Smooth muscle cell of the brain vasculature (primary cell): ENCODE results near the gene PPM1D.
"Not testable (repeated sequence)": the region's sequence is repeated elsewhere in the genome, so short reads cannot be mapped to it uniquely, and the experiment has no call there.

Experiments used
- DNase-seq: peaks from one replicate; pipeline ENCODE4 v3.0.0-alpha.2; 2012; ENCODE audit warnings: low read depth, low spot score

Gene PPM1D

DNA sequence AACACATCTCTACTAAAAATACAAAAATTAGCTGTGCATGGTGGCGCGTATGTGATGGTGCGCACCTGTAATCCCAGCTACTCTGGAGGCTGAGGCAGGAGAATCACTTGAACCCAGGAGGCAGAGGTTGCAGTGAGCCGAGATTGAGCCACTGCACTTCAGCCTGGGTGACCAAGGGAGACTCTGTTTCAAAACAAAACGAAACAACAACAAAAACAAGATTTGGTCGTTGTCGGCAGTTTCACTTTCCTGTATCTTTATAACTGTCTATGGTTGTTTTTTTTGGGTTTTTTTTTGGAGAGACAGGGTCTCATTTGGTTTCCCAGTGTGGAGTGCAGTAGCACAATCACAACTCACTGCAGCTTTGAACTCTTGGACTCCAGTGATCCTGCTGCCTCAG, 68.7 kb downstream of the PPM1D start:
- not testable (repeated sequence) for DNase-seq

- no peak for DNase-seq
Observed at GRCh38 chr17:60671482-60671881, 71.5 kb downstream of the PPM1D start.

DNA sequence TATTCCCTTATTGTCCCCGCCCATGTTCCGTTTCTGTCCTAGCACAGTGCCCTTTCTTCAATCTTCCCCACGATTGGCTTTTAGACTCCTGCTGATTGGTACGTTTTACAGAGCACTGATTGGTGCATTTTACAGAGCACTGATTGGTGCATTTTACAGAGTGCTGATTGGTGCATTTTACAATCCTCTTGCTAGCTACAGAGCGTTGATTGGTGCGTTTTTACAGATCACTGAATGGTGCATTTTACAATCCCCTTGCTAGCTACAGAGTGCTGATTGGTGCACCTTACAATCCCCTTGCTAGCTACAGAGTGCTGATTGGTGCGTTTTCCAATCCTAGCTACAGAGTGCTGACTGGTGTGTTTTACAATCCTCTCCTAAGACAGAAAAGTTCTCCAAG, 74.6 kb downstream of the PPM1D start:
- not testable (repeated sequence) for DNase-seq

GRCh38 chr17:60675997-60676396, 76.0 kb downstream of the PPM1D start:
- DNase-seq = no peak

- no peak for DNase-seq
Observed at GRCh38 chr17:60676758-60677307, 76.8 kb downstream of the PPM1D start.

DNA sequence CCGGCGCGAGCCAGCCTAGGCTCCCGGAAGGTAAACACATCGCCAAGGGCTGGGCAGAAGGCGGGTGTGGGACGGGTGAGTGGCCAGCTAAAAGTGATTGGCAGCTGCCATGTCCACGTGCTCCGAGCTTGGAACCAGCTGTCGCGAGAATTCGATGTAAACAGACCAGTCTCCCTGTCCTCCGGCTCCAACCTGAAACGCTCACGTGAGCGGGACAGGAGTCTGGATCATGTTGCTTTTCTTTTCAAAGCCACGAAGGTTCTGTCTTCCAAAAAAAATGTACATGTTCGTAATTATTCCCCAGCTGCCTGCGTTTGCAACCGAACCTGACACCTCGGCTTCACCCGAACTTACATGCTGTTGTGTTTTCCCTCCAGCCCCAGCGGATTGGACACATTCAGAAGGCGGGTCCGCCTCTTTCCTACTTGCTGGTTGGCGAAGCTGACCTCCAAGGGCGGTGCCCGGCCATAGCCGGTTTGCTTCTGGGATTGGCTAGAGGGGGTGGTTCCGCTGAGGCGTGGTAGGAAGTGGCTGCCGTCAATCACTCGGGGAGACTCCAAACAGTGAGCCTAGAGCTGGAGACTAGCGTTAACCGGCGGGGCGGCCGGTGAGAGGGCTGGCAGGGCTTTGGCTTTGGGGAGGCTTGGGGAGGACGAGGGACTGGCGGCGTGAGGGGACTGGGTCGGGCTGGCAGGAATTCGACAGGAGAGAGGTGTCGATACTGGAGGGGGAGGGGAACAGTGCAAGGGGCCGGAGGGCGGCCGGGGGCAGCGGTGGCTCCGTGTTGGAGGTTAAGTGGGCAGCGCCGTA, 77.5 kb downstream of the PPM1D start, which contains the start of gene BCAS3:
Gene BCAS3 (plus strand): TSS at position 544 of the 810 bp plus-strand sequence.
- DNase-seq = peak; percentile 98

GRCh38 chr17:60678118-60678444, 78.1 kb downstream of the PPM1D start:
- DNase-seq = no peak

DNA sequence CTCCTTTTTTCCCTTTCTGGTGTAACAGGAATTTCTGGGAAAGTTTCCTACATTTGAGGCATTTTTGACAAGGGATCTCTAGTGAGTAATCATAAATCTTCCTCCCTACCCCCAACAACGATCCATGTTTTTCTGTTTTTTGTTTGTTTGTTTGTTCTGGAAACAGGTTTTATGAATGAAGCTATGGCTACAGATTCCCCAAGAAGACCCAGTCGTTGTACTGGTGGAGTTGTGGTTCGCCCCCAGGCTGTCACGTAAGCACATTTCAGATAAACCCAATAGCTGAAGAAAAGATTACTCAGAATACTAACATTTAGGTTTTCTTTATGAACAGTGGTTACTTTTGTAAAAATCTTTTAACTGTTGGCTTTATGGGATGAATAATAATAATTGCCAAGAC, 79.3 kb downstream of the PPM1D start:
- DNase-seq = no peak

- no peak for DNase-seq
Observed at GRCh38 chr17:60680754-60681153, 80.8 kb downstream of the PPM1D start.

DNA sequence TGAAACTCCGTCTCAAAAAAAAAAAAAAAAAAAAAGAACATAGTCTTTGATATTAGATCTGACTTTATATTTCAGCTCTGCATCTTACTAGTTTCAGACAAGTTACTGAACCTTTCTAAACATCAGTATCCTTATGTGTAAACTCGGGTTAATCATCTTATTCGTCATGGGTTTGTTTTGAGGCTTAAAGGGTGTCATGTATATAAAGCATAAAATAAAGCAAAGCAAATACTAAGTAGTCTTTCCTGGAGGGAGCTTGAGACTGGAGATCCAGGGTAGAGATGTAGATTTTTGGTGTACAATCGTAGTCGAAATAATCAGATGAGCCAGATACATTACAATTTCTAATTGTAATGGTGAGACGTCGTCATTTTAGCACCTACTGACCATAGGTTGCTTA, 85.4 kb downstream of the PPM1D start:
- DNase-seq = no peak

DNA sequence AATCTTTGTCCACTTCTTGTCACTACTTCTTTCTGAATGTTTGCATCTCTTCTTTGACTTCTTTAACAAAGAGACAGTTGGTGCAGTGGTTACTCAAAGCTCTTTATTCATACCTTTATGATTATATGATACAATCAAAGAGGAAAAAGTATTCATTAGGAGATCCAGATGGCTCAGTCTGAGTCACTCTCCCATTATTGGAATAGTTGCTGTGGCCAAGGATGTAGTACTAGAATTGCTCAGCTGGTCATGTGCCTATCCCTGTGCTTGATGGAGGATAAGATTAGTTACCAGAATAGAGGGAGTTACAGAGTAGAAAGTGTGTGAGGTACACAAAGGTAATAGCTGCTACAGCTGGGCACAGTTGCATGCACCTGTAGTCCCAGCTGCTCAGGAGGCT, 96.0 kb downstream of the PPM1D start:
- DNase-seq = no peak

- no peak for DNase-seq
Observed at GRCh38 chr17:60699090-60699489, 99.1 kb downstream of the PPM1D start.

- no peak for DNase-seq
Observed at GRCh38 chr17:60704170-60704569, 104.2 kb downstream of the PPM1D start.

DNA sequence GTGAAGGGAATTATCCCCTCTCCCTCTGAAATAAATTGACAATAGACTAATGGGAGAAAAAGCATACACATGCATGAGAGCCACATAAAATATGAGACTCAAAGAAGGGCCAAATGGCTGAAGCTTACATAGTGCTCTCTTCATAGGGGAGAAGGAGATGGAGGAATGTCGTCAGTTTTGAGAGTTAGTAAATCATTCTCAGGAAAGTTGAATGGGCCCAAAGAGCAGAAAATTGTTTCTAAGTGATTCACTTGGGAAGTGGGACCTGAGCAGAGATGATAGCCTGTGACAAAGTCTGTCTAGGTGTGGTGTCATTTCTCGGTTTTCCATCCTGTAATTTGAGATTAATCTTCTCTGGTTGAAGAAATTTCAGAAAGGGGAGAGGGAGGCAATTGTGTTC, 112.7 kb downstream of the PPM1D start:
- DNase-seq = no peak

- no peak for DNase-seq
Observed at GRCh38 chr17:60713608-60714007, 113.6 kb downstream of the PPM1D start.
